ENCODE measurements around the gene IRAG1.

IRAG1 gene

DNA sequence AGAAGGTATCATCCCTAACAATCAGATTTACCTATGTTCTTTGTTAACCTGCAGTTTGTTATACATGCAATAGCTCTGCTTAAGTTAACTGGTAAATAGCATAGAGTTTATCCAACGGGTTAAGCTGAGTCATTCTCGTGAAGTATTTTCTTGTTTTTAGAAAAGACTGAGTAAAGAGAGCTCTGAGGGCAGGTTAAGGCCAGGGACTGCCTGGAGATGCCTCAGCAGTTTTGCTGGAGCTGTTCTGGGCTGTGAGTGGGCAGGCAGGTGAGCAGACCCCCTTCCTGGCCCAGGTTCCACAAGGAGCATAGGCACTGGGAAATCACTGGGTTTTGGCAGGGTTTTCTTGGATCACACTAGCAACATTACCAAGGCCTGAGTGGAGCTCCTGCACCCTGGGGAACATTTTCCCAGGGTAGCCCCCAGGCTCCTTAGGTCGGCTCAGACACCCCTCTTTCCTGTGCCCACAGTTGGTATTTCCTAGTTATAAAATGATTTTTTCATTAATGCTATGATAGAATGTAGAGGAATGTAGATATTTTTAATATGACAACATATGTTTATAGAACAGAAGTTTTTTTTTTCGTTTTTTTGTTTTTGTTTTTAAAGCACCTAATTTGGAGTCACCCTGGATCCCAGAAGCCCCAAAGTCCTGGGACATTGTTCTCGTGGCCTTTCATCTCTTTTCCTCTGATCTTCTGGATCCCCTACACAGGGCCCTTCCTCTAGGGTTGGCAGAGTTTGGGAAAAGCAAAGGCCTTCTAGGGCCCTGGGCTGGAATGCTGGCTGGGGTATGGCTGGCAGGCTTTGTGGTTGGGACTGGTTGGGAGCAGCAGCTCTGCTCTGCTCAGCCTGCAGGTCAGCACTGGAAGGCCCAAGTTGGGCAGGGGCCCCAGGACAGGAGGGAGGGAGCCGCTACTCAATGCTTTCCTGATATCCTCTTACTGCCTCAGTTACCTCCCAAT, 26.7 kb downstream of the IRAG1 start:
- H3K4me3 ChIP-seq (ENCODE audit: low read length) = no peak overlapping the region
- TF ChIP-seq, protein P1, sequence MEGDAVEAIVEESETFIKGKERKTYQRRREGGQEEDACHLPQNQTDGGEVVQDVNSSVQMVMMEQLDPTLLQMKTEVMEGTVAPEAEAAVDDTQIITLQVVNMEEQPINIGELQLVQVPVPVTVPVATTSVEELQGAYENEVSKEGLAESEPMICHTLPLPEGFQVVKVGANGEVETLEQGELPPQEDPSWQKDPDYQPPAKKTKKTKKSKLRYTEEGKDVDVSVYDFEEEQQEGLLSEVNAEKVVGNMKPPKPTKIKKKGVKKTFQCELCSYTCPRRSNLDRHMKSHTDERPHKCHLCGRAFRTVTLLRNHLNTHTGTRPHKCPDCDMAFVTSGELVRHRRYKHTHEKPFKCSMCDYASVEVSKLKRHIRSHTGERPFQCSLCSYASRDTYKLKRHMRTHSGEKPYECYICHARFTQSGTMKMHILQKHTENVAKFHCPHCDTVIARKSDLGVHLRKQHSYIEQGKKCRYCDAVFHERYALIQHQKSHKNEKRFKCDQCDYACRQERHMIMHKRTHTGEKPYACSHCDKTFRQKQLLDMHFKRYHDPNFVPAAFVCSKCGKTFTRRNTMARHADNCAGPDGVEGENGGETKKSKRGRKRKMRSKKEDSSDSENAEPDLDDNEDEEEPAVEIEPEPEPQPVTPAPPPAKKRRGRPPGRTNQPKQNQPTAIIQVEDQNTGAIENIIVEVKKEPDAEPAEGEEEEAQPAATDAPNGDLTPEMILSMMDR (conservative IDR thresholded peaks at IDR 0.05; ENCODE audit: low read depth, low read length) = no peak
- no peak for DNase-seq (ENCODE audit: low read depth)

DNA sequence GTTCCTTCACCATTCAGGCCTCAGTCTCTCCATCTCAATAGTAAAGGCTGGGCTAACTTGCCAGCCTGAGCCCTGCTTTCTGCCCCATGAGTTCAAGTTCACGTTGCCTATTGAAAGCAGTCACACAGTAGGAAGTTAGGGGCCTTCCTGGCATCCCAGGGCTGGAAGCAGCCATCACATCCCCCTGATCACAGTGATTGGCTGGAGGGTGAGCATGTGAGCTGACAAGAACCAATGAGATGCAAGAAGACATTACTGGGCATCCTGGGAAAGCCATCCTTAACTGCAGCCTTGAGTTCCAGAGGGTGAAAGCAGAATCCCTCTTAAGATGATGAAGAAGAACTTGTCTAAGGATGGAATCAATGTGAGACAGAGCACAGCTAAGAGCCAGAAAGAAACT, 29.1 kb downstream of the IRAG1 start:
- no peak overlapping the region for H3K4me3 ChIP-seq (ENCODE audit: low read length)
- TF ChIP-seq, protein P1 (conservative IDR thresholded peaks at IDR 0.05; ENCODE audit: low read depth, low read length) = no peak
- no peak for DNase-seq (ENCODE audit: low read depth)

DNA sequence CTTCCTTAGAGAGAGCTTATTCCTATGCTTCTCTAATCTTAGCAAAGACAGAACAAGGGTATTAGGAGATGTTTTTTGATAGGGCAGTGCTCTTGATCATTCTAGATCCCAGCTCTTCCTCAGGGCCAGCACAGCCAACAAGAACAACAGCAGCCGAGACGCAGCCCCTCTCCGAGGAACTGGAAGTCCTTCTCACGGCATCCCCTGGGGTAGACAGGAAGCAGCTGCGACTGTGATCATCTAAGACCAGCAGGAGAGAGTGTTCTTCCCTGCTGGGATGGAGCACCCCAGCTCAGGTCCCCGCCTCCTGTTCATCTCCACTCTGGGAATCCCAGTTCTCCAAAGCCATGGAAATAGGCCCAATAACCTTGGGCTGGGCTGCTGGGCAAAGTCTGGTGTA, 29.6 kb downstream of the IRAG1 start:
- DNase-seq (ENCODE audit: low read depth) = no peak
- H3K4me3 ChIP-seq (ENCODE audit: low read length) = no peak overlapping the region
- TF ChIP-seq, protein P1 (conservative IDR thresholded peaks at IDR 0.05; ENCODE audit: low read depth, low read length) = no peak

DNA sequence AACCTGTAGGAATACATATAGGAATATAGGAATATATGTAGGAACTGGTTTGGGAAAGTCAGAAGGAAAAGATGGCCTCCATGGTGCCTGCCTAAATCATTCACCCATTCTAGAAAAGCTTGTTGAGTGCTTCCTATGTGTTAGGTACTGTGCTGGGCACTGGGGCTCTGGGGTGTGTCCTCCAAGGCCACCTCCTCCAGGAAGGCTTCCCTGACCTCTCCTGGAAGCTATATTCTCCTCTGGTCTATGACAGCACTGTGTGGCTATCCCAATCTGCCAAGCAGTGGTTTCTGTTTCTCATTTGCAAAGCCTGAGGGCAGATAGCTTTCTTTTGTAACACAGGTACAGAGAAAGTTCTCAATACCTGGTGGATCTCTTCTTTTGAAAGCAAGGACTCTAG, 30.2 kb downstream of the IRAG1 start:
- H3K4me3 ChIP-seq (ENCODE audit: low read length) = no peak overlapping the region
- TF ChIP-seq, protein P1 (conservative IDR thresholded peaks at IDR 0.05; ENCODE audit: low read depth, low read length) = no peak
- DNase-seq (ENCODE audit: low read depth) = no peak

DNA sequence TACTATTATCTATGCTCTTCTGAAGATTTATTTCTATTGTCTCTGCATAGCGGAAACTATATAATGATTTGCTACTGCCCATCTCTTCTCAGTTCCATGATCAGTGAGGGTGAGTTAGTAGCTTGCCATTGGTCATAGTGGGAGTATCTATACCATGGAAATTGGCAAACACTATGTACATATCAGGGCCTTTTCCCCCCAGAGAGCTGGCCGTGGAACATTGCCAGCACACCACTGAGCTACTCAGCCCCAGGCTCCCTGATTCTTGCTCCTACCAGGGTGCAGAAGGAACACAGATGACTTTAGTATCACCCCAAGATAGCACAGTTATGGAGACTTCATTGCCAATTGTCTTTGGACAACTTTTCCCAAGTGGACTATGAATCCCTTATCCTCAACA, 33.2 kb downstream of the IRAG1 start:
- no peak for DNase-seq (ENCODE audit: low read depth)
- H3K4me3 ChIP-seq (ENCODE audit: low read length) = no peak overlapping the region
- TF ChIP-seq, protein P1 (conservative IDR thresholded peaks at IDR 0.05; ENCODE audit: low read depth, low read length) = no peak

DNA sequence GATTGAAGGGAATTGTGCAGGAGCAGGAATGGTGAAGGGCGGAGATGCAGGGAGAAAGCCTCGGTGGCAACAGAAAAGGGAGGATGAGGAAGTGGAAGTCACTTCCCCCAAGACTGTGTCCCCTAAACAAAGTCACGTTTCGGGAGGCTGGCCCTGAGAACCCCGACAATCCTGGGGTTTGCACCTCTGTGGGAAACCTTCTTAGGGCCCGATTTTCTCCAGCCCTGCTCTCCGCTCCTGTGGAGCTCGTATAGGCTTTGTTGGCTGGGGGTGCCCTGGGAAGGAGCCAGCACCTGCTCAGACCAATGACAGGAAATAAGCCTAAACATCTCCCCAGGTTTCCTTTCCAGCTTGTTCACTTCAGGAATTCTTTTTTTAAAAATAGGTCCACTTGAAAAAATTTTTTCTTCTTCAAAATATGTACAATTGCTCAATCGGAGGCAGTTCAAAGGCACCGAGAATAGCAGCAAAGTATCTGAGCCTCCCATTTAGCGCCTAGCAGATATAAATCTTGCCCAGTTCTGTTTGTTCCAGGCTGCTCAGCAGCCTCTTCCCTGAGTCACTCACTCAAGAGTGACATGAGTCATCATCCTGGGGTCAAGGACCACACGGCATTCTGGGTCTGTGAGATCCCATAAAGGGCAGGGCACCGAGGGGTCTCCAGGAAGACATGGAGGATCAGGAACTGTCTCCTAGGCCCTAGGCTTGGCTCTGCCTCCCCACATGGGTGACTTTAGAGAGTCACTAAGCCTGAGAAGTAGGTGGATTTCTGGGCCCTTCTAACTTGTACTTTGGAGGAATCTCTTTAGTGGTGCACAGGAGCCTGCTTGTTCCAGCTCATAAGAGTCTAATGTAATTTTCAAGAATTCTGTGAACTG, 34.0 kb downstream of the IRAG1 start:
- no peak overlapping the region for H3K4me3 ChIP-seq (ENCODE audit: low read length)
- no peak for DNase-seq (ENCODE audit: low read depth)
- TF ChIP-seq, protein P1 (conservative IDR thresholded peaks at IDR 0.05; ENCODE audit: low read depth, low read length) = no peak

Measured in retinal pigment epithelial cell (primary cell).